ENCODE data around the gene SERINC1.

DNA sequence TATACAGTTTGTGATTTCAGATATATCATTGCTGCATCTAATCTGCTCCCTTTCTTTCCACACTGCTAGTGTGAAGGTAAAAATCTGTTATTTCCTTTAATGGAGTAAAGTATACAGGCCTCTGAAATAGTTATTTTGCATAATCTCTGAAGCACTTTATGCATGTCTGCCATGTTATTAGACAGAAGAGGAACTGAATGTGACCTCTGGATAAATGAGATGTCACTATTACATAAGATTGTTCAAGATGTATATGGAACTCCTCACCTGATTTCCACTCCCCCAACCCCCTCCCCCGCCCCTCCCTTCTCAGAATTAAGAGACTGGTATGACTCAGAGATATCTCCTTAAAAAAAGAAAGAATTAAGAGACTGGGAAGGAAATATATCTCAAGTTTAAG lies 26.3 kb downstream of the SERINC1 start:
- TF ChIP-seq, protein P1, sequence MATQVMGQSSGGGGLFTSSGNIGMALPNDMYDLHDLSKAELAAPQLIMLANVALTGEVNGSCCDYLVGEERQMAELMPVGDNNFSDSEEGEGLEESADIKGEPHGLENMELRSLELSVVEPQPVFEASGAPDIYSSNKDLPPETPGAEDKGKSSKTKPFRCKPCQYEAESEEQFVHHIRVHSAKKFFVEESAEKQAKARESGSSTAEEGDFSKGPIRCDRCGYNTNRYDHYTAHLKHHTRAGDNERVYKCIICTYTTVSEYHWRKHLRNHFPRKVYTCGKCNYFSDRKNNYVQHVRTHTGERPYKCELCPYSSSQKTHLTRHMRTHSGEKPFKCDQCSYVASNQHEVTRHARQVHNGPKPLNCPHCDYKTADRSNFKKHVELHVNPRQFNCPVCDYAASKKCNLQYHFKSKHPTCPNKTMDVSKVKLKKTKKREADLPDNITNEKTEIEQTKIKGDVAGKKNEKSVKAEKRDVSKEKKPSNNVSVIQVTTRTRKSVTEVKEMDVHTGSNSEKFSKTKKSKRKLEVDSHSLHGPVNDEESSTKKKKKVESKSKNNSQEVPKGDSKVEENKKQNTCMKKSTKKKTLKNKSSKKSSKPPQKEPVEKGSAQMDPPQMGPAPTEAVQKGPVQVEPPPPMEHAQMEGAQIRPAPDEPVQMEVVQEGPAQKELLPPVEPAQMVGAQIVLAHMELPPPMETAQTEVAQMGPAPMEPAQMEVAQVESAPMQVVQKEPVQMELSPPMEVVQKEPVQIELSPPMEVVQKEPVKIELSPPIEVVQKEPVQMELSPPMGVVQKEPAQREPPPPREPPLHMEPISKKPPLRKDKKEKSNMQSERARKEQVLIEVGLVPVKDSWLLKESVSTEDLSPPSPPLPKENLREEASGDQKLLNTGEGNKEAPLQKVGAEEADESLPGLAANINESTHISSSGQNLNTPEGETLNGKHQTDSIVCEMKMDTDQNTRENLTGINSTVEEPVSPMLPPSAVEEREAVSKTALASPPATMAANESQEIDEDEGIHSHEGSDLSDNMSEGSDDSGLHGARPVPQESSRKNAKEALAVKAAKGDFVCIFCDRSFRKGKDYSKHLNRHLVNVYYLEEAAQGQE (IDR thresholded peaks at IDR 0.05): no peak
- no peak for TF ChIP-seq PBX3 (IDR thresholded peaks at IDR 0.05)
- no peak for TF ChIP-seq CTCF (IDR thresholded peaks at IDR 0.05)
- TF ChIP-seq POLR2A (IDR thresholded peaks at IDR 0.05; ENCODE audit: low read length): no peak
